CD14-positive monocyte (primary cell): ENCODE measurements around the gene RSPO4. TPM values are rescaled to one million over a fixed set of nuclear protein-coding genes. Genes with fewer than 3 reads are reported as not detected.

Source experiments
- DNase-seq, 3 donors: peaks; one replicate each; pipeline ENCODE4 v3.0.0-alpha.2; 2011 to 2022
- H2AFZ ChIP-seq: 2 replicates; pipeline ENCODE4 v1.6.0; 2012; ENCODE audit warnings: mild to moderate bottlenecking, low read depth, low read length, inconsistent platforms; ENCODE audit not compliant: insufficient read depth, poor library complexity, severe bottlenecking
- H3K27ac ChIP-seq, 2 donors: 1 replicate in 1 of 2; 2 replicates in 1 of 2; pipeline ENCODE4 v1.5.1; 2012 to 2013; ENCODE audit warnings: low read length in 2 of 2, control low read depth in 1 of 2, inconsistent platforms in 1 of 2, low read depth in 1 of 2, mild to moderate bottlenecking in 1 of 2
- H3K27me3 ChIP-seq, 2 donors: one replicate each; pipeline versions ENCODE4 v1.6.0 to v1.6.1; 2011 to 2013; ENCODE audit warnings: low read length in 2 of 2; ENCODE audit not compliant: control insufficient read depth in 2 of 2, insufficient read depth in 2 of 2
- H3K36me3 ChIP-seq, 2 donors: replicated peaks in 1 of 2; 1 replicate in 1 of 2; 2 replicates in 1 of 2; pipeline versions ENCODE4 v1.5.1 to v1.6.1; 2012 to 2013; ENCODE audit warnings: low read length in 2 of 2, control low read depth in 1 of 2, inconsistent platforms in 1 of 2, mild to moderate bottlenecking in 1 of 2; ENCODE audit not compliant: insufficient read depth in 2 of 2, control insufficient read depth in 1 of 2
- H3K4me1 ChIP-seq, 2 donors: 1 replicate in 1 of 2; 2 replicates in 1 of 2; pipeline versions ENCODE4 v1.5.1 to v1.6.1; 2012 to 2013; ENCODE audit warnings: low read length in 2 of 2, control low read depth in 1 of 2, inconsistent platforms in 1 of 2, mild to moderate bottlenecking in 1 of 2, moderate library complexity in 1 of 2; ENCODE audit not compliant: insufficient read depth in 2 of 2, control insufficient read depth in 1 of 2
- H3K4me2 ChIP-seq: replicated peaks from 2 replicates; pipeline ENCODE3; 2012; ENCODE audit warnings: low read length, moderate library complexity, mild to moderate bottlenecking; ENCODE audit not compliant: poor library complexity, severe bottlenecking; ENCODE audit errors: extremely low read depth
- H3K4me3 ChIP-seq, 3 experiments: fragments of 200-600 bp in 1 of 3; sonication (generic) in 1 of 3; replicated peaks in 1 of 3; 1 replicate in 2 of 3; 2 replicates in 1 of 3; pipeline ENCODE4 v1.5.1; 2011 to 2013; ENCODE audit warnings: low read length in 3 of 3, mild to moderate bottlenecking in 3 of 3, control low read depth in 2 of 3, low read depth in 2 of 3, inconsistent platforms in 1 of 3, moderate library complexity in 1 of 3
- H3K79me2 ChIP-seq: 2 replicates; pipeline ENCODE4 v1.6.0; 2012; ENCODE audit warnings: mild to moderate bottlenecking, control low read depth, inconsistent platforms, low read length, moderate library complexity; ENCODE audit not compliant: insufficient read depth
- H3K9ac ChIP-seq: 2 replicates; pipeline ENCODE4 v1.6.0; 2017; ENCODE audit warnings: low read length, mild to moderate bottlenecking; ENCODE audit not compliant: insufficient read depth, poor library complexity, severe bottlenecking
- H3K9me3 ChIP-seq, 2 donors: replicated peaks in 1 of 2; 1 replicate in 1 of 2; 2 replicates in 1 of 2; pipeline versions ENCODE4 v1.5.1 to v1.6.1; 2012 to 2013; ENCODE audit warnings: low read length in 2 of 2, control low read depth in 1 of 2; ENCODE audit not compliant: control insufficient read depth in 1 of 2, insufficient read depth in 1 of 2
- H4K20me1 ChIP-seq: 2 replicates; pipeline ENCODE4 v1.6.0; 2012; ENCODE audit warnings: mild to moderate bottlenecking, low read length, control low read depth, moderate library complexity; ENCODE audit not compliant: insufficient read depth
- H3K27ac Mint-ChIP-seq, 7 donors: one replicate each; pipeline ENCODE4 v1.8.0; 2020; ENCODE audit warnings: mild to moderate bottlenecking in 7 of 7, mixed read lengths in 7 of 7, moderate library complexity in 6 of 7, inconsistent platforms in 2 of 7
- H3K27me3 Mint-ChIP-seq, 3 donors: one replicate each; pipeline ENCODE4 v1.8.0; 2021 to 2022; ENCODE audit warnings: low read depth in 3 of 3, mild to moderate bottlenecking in 3 of 3, mixed read lengths in 3 of 3, moderate library complexity in 3 of 3, inconsistent platforms in 1 of 3
- H3K36me3 Mint-ChIP-seq, 2 donors: one replicate each; pipeline ENCODE4 v1.8.0; 2020; ENCODE audit warnings: mixed read lengths in 2 of 2, inconsistent platforms in 1 of 2, mild to moderate bottlenecking in 1 of 2
- H3K4me1 Mint-ChIP-seq: one replicate; pipeline ENCODE4 v1.8.0; 2020; ENCODE audit warnings: mild to moderate bottlenecking, mixed read lengths
- H3K4me3 Mint-ChIP-seq, 2 donors: one replicate each; pipeline ENCODE4 v1.8.0; 2020; ENCODE audit warnings: mild to moderate bottlenecking in 2 of 2, mixed read lengths in 2 of 2, moderate library complexity in 1 of 2
- H3K9me3 Mint-ChIP-seq, 7 donors: one replicate each; pipeline ENCODE4 v1.8.0; 2020 to 2022; ENCODE audit warnings: mixed read lengths in 7 of 7, mild to moderate bottlenecking in 6 of 7, moderate library complexity in 6 of 7, inconsistent platforms in 2 of 7
- WGBS: methylation state at CpG from one replicate; pipeline ENCODE4 v1.1.5; 2013; ENCODE audit warnings: missing lambda C conversion rate; ENCODE audit not compliant: insufficient coverage; 5-methylcytosine and 5-hydroxymethylcytosine counted together
- intact Hi-C, 2 donors: fragments of 100-400 bp; cut with micrococcal nuclease; formaldehyde crosslinking; loops; one replicate each; pipeline versions ENCODE4 v1.15.0 to v1.15.1; 2023
- polyA plus RNA-seq, 3 donors: library from polyadenylated mRNA; depleted of rRNA in 1 of 3; unstranded in 2 of 3; stranded (reverse) in 1 of 3; fragments of 300-500 nt in 2 of 3; fragments of >200 nt in 1 of 3; fragmentation: Illumina TruSeq in 2 of 3; gene quantifications; 1 replicate in 2 of 3; 2 replicates in 1 of 3; pipeline ENCODE4 v1.2.3, GENCODE V29; 2012 to 2021
- TF ChIP-seq, protein P1 (sequence below): fragments of 200-600 bp; IDR thresholded peaks from one replicate; pipeline ENCODE4 v1.8.0; 2022; ENCODE audit warnings: antibody characterized with exemption, mild to moderate bottlenecking

RSPO4 gene
- polyA plus RNA-seq, 3 donors, result not detected

DNA sequence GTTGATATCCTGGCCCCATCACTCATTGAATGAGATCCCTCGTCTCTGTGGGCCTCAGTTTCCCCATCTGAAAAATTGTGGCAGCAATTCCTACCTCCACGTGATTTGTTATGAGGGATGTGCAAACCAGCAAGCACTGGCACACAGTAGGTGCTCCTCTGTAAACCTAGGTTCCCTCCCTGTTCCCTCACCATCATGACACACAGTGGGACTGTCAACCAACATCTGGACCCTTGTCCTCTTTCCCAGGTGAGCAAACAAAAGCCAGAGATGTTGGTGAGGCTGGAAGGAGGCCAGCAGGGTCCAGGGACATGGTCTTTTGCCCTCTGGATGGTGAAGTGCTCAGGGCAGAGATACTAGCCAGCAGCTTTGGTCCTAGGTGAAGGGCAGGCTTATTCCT is 26.1 kb downstream of the RSPO4 start:
- Histone ChIP-seq H3K4me2 (no peak overlapping the region), H3K27me3 (peaks cover 0 to 2% of the 10 kb centered on the region in 2 donors), H2AFZ (no peak overlapping the region), H4K20me1 (no peaks in the 10 kb centered on the region), H3K4me3 (no peak overlapping the region), H3K27ac (no peak overlapping the region), H3K4me1 (peaks cover 0 to 4% of the 10 kb centered on the region in 2 donors), H3K9me3 (no peaks in the 10 kb centered on the region), H3K36me3 (no peaks in the 10 kb centered on the region), H3K9ac (no peak overlapping the region), H3K79me2 (no peaks in the 10 kb centered on the region)
- Mint-ChIP-seq H3K27ac (no peak overlapping the region), H3K4me3 (no peak overlapping the region), H3K36me3 (no peaks in the 10 kb centered on the region), H3K27me3 (peaks cover 4 to 11% (median 5%) of the 10 kb centered on the region in 3 donors), H3K9me3 (peaks cover 0 to 3% (median 0%) of the 10 kb centered on the region in 7 donors), H3K4me1 (peaks cover 4% of the 10 kb centered on the region)
- intact Hi-C loops, result no loop called here
- TF ChIP-seq, protein P1, sequence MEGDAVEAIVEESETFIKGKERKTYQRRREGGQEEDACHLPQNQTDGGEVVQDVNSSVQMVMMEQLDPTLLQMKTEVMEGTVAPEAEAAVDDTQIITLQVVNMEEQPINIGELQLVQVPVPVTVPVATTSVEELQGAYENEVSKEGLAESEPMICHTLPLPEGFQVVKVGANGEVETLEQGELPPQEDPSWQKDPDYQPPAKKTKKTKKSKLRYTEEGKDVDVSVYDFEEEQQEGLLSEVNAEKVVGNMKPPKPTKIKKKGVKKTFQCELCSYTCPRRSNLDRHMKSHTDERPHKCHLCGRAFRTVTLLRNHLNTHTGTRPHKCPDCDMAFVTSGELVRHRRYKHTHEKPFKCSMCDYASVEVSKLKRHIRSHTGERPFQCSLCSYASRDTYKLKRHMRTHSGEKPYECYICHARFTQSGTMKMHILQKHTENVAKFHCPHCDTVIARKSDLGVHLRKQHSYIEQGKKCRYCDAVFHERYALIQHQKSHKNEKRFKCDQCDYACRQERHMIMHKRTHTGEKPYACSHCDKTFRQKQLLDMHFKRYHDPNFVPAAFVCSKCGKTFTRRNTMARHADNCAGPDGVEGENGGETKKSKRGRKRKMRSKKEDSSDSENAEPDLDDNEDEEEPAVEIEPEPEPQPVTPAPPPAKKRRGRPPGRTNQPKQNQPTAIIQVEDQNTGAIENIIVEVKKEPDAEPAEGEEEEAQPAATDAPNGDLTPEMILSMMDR, result no peak
- 59% methylated on average over 2 of the region's 2 CpGs for WGBS
- no peak for DNase-seq

DNA sequence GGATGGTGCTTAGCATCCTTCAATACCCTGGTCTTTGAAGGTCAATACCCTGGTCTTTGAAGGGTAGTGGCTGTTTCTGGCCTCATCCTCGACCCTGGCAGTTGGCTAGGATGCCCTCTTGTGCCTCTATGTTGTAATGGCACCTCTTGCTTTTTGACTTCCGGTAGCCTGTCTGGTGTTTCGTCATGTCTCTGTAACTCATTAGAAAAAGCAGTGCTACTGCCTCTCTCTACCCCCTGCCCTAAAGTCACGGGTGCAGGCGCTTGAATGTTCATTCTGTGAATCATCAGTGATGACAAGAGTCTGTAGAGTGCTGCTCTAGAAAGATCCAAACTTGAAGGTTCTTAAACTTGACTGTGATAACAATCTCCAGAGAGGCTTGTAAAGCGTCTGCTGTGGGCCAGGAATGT is 28.3 kb downstream of the RSPO4 start:
- Histone ChIP-seq H3K4me3 (no peak overlapping the region), H3K36me3 (no peaks in the 10 kb centered on the region), H4K20me1 (no peaks in the 10 kb centered on the region), H2AFZ (no peak overlapping the region), H3K79me2 (no peaks in the 10 kb centered on the region), H3K27me3 (no peaks in the 10 kb centered on the region), H3K9me3 (no peaks in the 10 kb centered on the region), H3K27ac (no peak overlapping the region), H3K4me2 (no peak overlapping the region), H3K9ac (no peak overlapping the region), H3K4me1 (peaks cover 0 to 4% of the 10 kb centered on the region in 2 donors)
- Mint-ChIP-seq H3K27me3 (peaks cover 2 to 10% (median 7%) of the 10 kb centered on the region in 3 donors), H3K9me3 (peaks cover 0 to 3% (median 0%) of the 10 kb centered on the region in 7 donors), H3K4me1 (peaks cover 7% of the 10 kb centered on the region), H3K27ac (peak overlapping the region in 1 of 7 donors; percentile 37), H3K4me3 (no peak overlapping the region), H3K36me3 (no peaks in the 10 kb centered on the region)
- WGBS, result 0% methylated on average over 1 of the region's 6 CpGs
- intact Hi-C loops, result no loop called here
- peak; percentile 67 to 78 (median 73) for DNase-seq
- TF ChIP-seq, protein P1, result peak; percentile 80
